H1 (cell line): ENCODE measurements around the gene C3orf52. TPM values are rescaled to one million over a fixed set of nuclear protein-coding genes. Genes with fewer than 3 reads are reported as not detected.

Source experiments
- CTCF ChIA-PET: fragments of 300-600 bp; sonication (Branson Sonifier 250); formaldehyde crosslinking; loops from one replicate; lab custom pipeline; 2021; ENCODE audit not compliant: partially characterized antibody; lab: Charles Lee
- POLR2A ChIA-PET: fragments of 300-600 bp; sonication (Branson Sonifier 250); formaldehyde crosslinking; loops from one replicate; lab custom pipeline; 2021; ENCODE audit warnings: inconsistent platforms; ENCODE audit not compliant: partially characterized antibody; lab: Charles Lee
- DNase-seq, 2 experiments: peaks; one replicate each; pipeline versions ENCODE4 v3.0.0 to v3.0.0-alpha.2; 2010 to 2022; ENCODE audit warnings: low spot score in 2 of 2, low read depth in 1 of 2, mixed read lengths in 1 of 2
- FAIRE-seq: peaks from 2 replicates; lab custom pipeline; 2011; peaks lifted over from hg19 to GRCh38; lab: Jason Lieb, UNC
- H2AFZ ChIP-seq: 2 replicates; pipeline ENCODE4 v1.8.1; 2012; ENCODE audit warnings: low read length, inconsistent platforms
- H2AK5ac ChIP-seq: 2 replicates; pipeline ENCODE4 v1.6.1; 2013; ENCODE audit warnings: low read depth, low read length
- H2BK120ac ChIP-seq: replicated peaks from 2 replicates; pipeline ENCODE3; 2013; ENCODE audit warnings: low read depth, low read length, inconsistent platforms
- H2BK12ac ChIP-seq: 2 replicates; pipeline ENCODE4 v1.6.1; 2013; ENCODE audit warnings: low read depth, low read length
- H2BK15ac ChIP-seq: 2 replicates; pipeline ENCODE4 v1.6.1; 2013; ENCODE audit warnings: low read length
- H2BK20ac ChIP-seq: 2 replicates; pipeline ENCODE4 v1.6.1; 2013; ENCODE audit warnings: low read length
- H2BK5ac ChIP-seq: 2 replicates; pipeline ENCODE4 v1.6.1; 2013; ENCODE audit warnings: low read depth, low read length
- H3K14ac ChIP-seq: 2 replicates; pipeline ENCODE4 v1.6.1; 2013; ENCODE audit warnings: inconsistent platforms; ENCODE audit not compliant: insufficient read length
- H3K18ac ChIP-seq: 2 replicates; pipeline ENCODE4 v1.6.1; 2013; ENCODE audit warnings: low read length; ENCODE audit errors: extremely low read depth
- H3K23ac ChIP-seq: 2 replicates; pipeline ENCODE4 v1.6.1; 2013; ENCODE audit warnings: inconsistent platforms; ENCODE audit not compliant: insufficient read length
- H3K23me2 ChIP-seq: 2 replicates; pipeline ENCODE4 v1.6.1; 2013; ENCODE audit warnings: low read depth, low read length
- H3K27ac ChIP-seq: 2 replicates; pipeline ENCODE4 v1.6.1; 2011; ENCODE audit warnings: low read depth, low read length, inconsistent platforms
- H3K27me3 ChIP-seq, 4 experiments: replicated peaks in 1 of 4; 1 replicate in 1 of 4; 2 replicates in 3 of 4; pipeline versions ENCODE4 v1.6.1 to v1.8.1; 2011 to 2013; ENCODE audit warnings: low read length in 3 of 4, mild to moderate bottlenecking in 3 of 4, inconsistent platforms in 2 of 4, mixed read lengths in 2 of 4, moderate library complexity in 1 of 4; ENCODE audit not compliant: control insufficient read depth in 3 of 4, insufficient read depth in 3 of 4; ENCODE audit errors: extremely low read depth in 1 of 4
- H3K36me3 ChIP-seq, 4 experiments: 2 replicates each; pipeline versions ENCODE4 v1.6.1 to v1.8.1; 2011 to 2013; ENCODE audit warnings: mild to moderate bottlenecking in 4 of 4, low read length in 3 of 4, moderate library complexity in 2 of 4, control low read depth in 1 of 4, inconsistent platforms in 1 of 4; ENCODE audit not compliant: insufficient read depth in 4 of 4, control insufficient read depth in 2 of 4
- H3K4ac ChIP-seq: replicated peaks from 2 replicates; pipeline ENCODE3; 2013; ENCODE audit warnings: low read length, low read depth, mixed read lengths, inconsistent platforms; ENCODE audit not compliant: insufficient read length
- H3K4me1 ChIP-seq, 4 experiments: replicated peaks in 1 of 4; 1 replicate in 1 of 4; 2 replicates in 3 of 4; pipeline versions ENCODE4 v1.6.1 to v1.8.1; 2011 to 2013; ENCODE audit warnings: low read length in 3 of 4, inconsistent platforms in 2 of 4, mixed read lengths in 1 of 4; ENCODE audit not compliant: insufficient read depth in 4 of 4, control insufficient read depth in 3 of 4
- H3K4me2 ChIP-seq, 2 experiments: 2 replicates each; pipeline versions ENCODE4 v1.6.1 to v1.8.1; 2011 to 2013; ENCODE audit warnings: low read depth in 2 of 2, low read length in 2 of 2, control low read depth in 1 of 2, inconsistent platforms in 1 of 2, mild to moderate bottlenecking in 1 of 2; ENCODE audit not compliant: insufficient read depth in 1 of 2
- H3K4me3 ChIP-seq, 4 experiments: fragments of 200-600, 300-600 bp in 1 of 4; sonication (generic), shearing (Covaris generic), sonication (Bioruptor Twin) in 1 of 4; 2 replicates each; pipeline versions ENCODE4 v1.5.1 to v1.8.1; 2011 to 2016; ENCODE audit warnings: low read length in 4 of 4, low read depth in 3 of 4, control low read depth in 2 of 4, inconsistent platforms in 2 of 4, mild to moderate bottlenecking in 2 of 4, mixed read lengths in 1 of 4, moderate library complexity in 1 of 4; ENCODE audit not compliant: insufficient read depth in 2 of 4; ENCODE audit errors: extremely low read depth in 1 of 4
- H3K56ac ChIP-seq: replicated peaks from 2 replicates; pipeline ENCODE3; 2013; ENCODE audit warnings: low read depth, mild to moderate bottlenecking, mixed read lengths, low read length, inconsistent platforms; ENCODE audit not compliant: insufficient read length
- H3K79me1 ChIP-seq: 2 replicates; pipeline ENCODE4 v1.6.1; 2013; ENCODE audit warnings: low read depth, low read length, control low read depth
- H3K79me2 ChIP-seq, 2 experiments: 2 replicates each; pipeline versions ENCODE4 v1.6.1 to v1.8.1; 2012 to 2013; ENCODE audit warnings: low read length in 2 of 2, mild to moderate bottlenecking in 2 of 2, inconsistent platforms in 1 of 2; ENCODE audit not compliant: insufficient read depth in 2 of 2, control insufficient read depth in 1 of 2
- H3K9ac ChIP-seq, 4 experiments: replicated peaks in 1 of 4; 1 replicate in 1 of 4; 2 replicates in 3 of 4; pipeline versions ENCODE4 v1.6.1 to v1.8.1; 2011 to 2013; ENCODE audit warnings: low read depth in 3 of 4, low read length in 3 of 4, control low read depth in 2 of 4, mild to moderate bottlenecking in 2 of 4, moderate library complexity in 2 of 4, inconsistent platforms in 1 of 4; ENCODE audit errors: extremely low read depth in 1 of 4
- H3K9me3 ChIP-seq, 2 experiments: 2 replicates each; pipeline versions ENCODE4 v1.6.1 to v1.8.1; 2012 to 2013; ENCODE audit warnings: mild to moderate bottlenecking in 2 of 2, moderate library complexity in 2 of 2, control low read depth in 1 of 2, inconsistent platforms in 1 of 2, low read depth in 1 of 2, low read length in 1 of 2, mixed read lengths in 1 of 2; ENCODE audit not compliant: insufficient read depth in 2 of 2
- H4K20me1 ChIP-seq, 2 experiments: replicated peaks in 1 of 2; 2 replicates each; pipeline versions ENCODE3 to v1.8.1; 2011 to 2013; ENCODE audit warnings: inconsistent platforms in 2 of 2, low read length in 2 of 2, mild to moderate bottlenecking in 1 of 2; ENCODE audit not compliant: insufficient read depth in 2 of 2, control insufficient read depth in 1 of 2
- H4K5ac ChIP-seq: 2 replicates; pipeline ENCODE4 v1.6.1; 2013; ENCODE audit warnings: low read length, low read depth, mixed read lengths, inconsistent platforms; ENCODE audit not compliant: insufficient read length
- H4K8ac ChIP-seq: 2 replicates; pipeline ENCODE4 v1.8.0; 2013; ENCODE audit warnings: mild to moderate bottlenecking, moderate library complexity, low read length, inconsistent platforms; ENCODE audit not compliant: insufficient read depth; ENCODE audit errors: extremely low read depth
- H4K91ac ChIP-seq: replicated peaks from 2 replicates; pipeline ENCODE3; 2013; ENCODE audit warnings: low read length, mixed read lengths, inconsistent platforms; ENCODE audit not compliant: insufficient read length
- BRCA1 ChIP-seq: IDR thresholded peaks from 2 replicates; pipeline ENCODE4 v1.6.1; 2012; ENCODE audit warnings: low read depth, low read length, improper control_type of control experiment
- CBX5 ChIP-seq: fragments of 300-800, 300-1000 bp; sonication (generic); IDR thresholded peaks from 2 replicates; pipeline ENCODE4 v1.7.1; 2016; ENCODE audit warnings: antibody characterized with exemption, low read length, low read depth
- EP300 ChIP-seq, 2 experiments: IDR thresholded peaks; 1 replicate in 1 of 2; 2 replicates in 1 of 2; pipeline ENCODE4 v1.6.1; 2011 to 2012; ENCODE audit warnings: low read depth in 2 of 2, low read length in 2 of 2, mild to moderate bottlenecking in 2 of 2, borderline replicate concordance in 1 of 2, inconsistent platforms in 1 of 2, moderate library complexity in 1 of 2
- HDAC6 ChIP-seq: IDR thresholded peaks from one replicate; pipeline ENCODE4 v1.7.1; 2012; ENCODE audit warnings: low read depth, mild to moderate bottlenecking, inconsistent platforms, low read length, moderate library complexity
- JUN ChIP-seq: IDR thresholded peaks from 2 replicates; pipeline ENCODE4 v1.6.1; 2011; ENCODE audit warnings: low read depth, mild to moderate bottlenecking, improper control_type of control experiment, low read length
- KDM1A ChIP-seq: fragments of 200-600, 300-600 bp; sonication (generic); IDR thresholded peaks from 2 replicates; pipeline ENCODE4 v1.7.1; 2016; ENCODE audit warnings: mild to moderate bottlenecking, low read length, borderline replicate concordance
- KDM4A ChIP-seq: IDR thresholded peaks from one replicate; pipeline ENCODE4 v1.7.1; 2012; ENCODE audit warnings: low read depth, mild to moderate bottlenecking, moderate library complexity, low read length, inconsistent platforms; ENCODE audit not compliant: severe bottlenecking
- SIN3A ChIP-seq, 2 experiments: IDR thresholded peaks in 1 of 2; conservative IDR thresholded peaks in 1 of 2; 2 replicates each; pipeline ENCODE4 v1.6.1; 2011 to 2012; ENCODE audit warnings: low read length in 2 of 2, improper control_type of control experiment in 1 of 2, low read depth in 1 of 2, mild to moderate bottlenecking in 1 of 2
- TAF7 ChIP-seq: optimal IDR thresholded peaks from 2 replicates; pipeline ENCODE3; 2011; ENCODE audit warnings: low read depth, mild to moderate bottlenecking, inconsistent platforms, low read length, moderate library complexity, borderline replicate concordance
- USF2 ChIP-seq: IDR thresholded peaks from 2 replicates; pipeline ENCODE4 v1.6.1; 2011; ENCODE audit warnings: low read length, improper control_type of control experiment
- ZNF274 ChIP-seq: IDR thresholded peaks from 2 replicates; pipeline ENCODE4 v1.7.0; 2012; ENCODE audit warnings: low read length, borderline replicate concordance; ENCODE audit errors: extremely low read depth
- WGBS, 2 experiments: shearing (Covaris generic) in 1 of 2; methylation state at CpG; one replicate each; pipeline versions ENCODE4 v1.1.6 to v1.1.7; 2013 to 2015; ENCODE audit warnings: low lambda C conversion rate in 2 of 2, mixed read lengths in 2 of 2, inconsistent platforms in 1 of 2, low coverage in 1 of 2, missing lambda C conversion rate in 1 of 2; ENCODE audit not compliant: insufficient replicate concordance in 2 of 2, insufficient coverage in 1 of 2, insufficient read length in 1 of 2; ENCODE audit errors: extremely low coverage in 1 of 2, missing lambda C conversion rate in 1 of 2; 5-methylcytosine and 5-hydroxymethylcytosine counted together
- polyA plus RNA-seq, 7 experiments: library from polyadenylated mRNA; depleted of rRNA in 3 of 7; stranded (reverse) in 5 of 7; unstranded in 2 of 7; fragments of >200 nt in 5 of 7; fragments of 200-250 nt in 2 of 7; gene quantifications; 1 replicate in 5 of 7; 2 replicates in 1 of 7; 4 replicates in 1 of 7; pipeline versions ENCODE4 v1.2.1 to v1.2.3, GENCODE V29; 2011 to 2013; ENCODE audit warnings: missing spikeins in 2 of 7, mixed read lengths in 2 of 7
- total RNA-seq: library from RNA; stranded (reverse); fragmentation: NEBNext Ultra II Directional; extraction: Animal tissue kit (Norgen Biotek cat#: 25700); gene quantifications from 2 replicates; pipeline ENCODE4 v1.2.1, GENCODE V29; 2021

C3orf52 gene
- total and polyA plus RNA-seq, 2 of the 8 experiments (the other 6 are each of a cell fraction or from before 2014, with no cell fraction given): 9.7 to 13.1 TPM

GRCh38 chr3:112132088-112132487 is 45.9 kb downstream of the C3orf52 start:
- no peak overlapping the region for H4K5ac ChIP-seq
- CTCF ChIA-PET: interaction anchor here (0.8 kb wide), 1 partner anchor 21 kb away, joined by 4 read pairs; no protein-coding TSS in a partner anchor
- H3K79me2 ChIP-seq: no peaks in the 10 kb centered on the region
- no peak for TF ChIP-seq HDAC6
- TF ChIP-seq KDM4A: no peak
- TF ChIP-seq JUN: no peak
- no peak for TF ChIP-seq BRCA1
- no peak for TF ChIP-seq TAF7
- TF ChIP-seq CBX5: no peak
- TF ChIP-seq SIN3A (conservative IDR thresholded peaks at IDR 0.05 in 1 of 2, IDR thresholded peaks at IDR 0.05 in 1 of 2; ENCODE audit: low read depth in 1 of 2, low read length in 2 of 2): no peak
- no peak for TF ChIP-seq EP300 (IDR thresholded peaks at IDR 0.05; ENCODE audit: borderline replicate concordance in 1 of 2, low read depth in 2 of 2, low read length in 2 of 2)
- no peak for TF ChIP-seq KDM1A
- no peak for TF ChIP-seq ZNF274
- TF ChIP-seq USF2: no peak
- TF ChIP-seq, all 59 proteins: peak for 0
- Histone ChIP-seq H2BK12ac (no peak overlapping the region), H3K23me2 (no peaks in the 10 kb centered on the region), H3K18ac (no peak overlapping the region), H3K4me2 (no peak overlapping the region), H2BK20ac (no peak overlapping the region), H2BK120ac (no peak overlapping the region), H3K4me3 (no peak overlapping the region), H3K4ac (no peak overlapping the region), H2BK5ac (no peak overlapping the region), H3K23ac (no peak overlapping the region), H4K8ac (no peak overlapping the region), H3K27me3 (no peaks in the 10 kb centered on the region), H2AFZ (no peak overlapping the region), H3K27ac (no peak overlapping the region), H4K91ac (no peak overlapping the region), H4K20me1 (no peaks in the 10 kb centered on the region), H3K9me3 (no peaks in the 10 kb centered on the region), H3K79me1 (no peaks in the 10 kb centered on the region), H3K14ac (no peak overlapping the region), H2BK15ac (no peak overlapping the region), H3K9ac (no peak overlapping the region), H2AK5ac (no peak overlapping the region), H3K36me3 (no peaks in the 10 kb centered on the region; a peak in 2 of 8 replicates), H3K4me1 (peaks cover 1 to 10% (median 3%) of the 10 kb centered on the region in 4 experiments; a peak in 4 of 7 replicates), H3K56ac (no peak overlapping the region)
- 100% methylated on average over 3 of the region's 3 CpGs; no CpG with 5 or more reads in 1 of the 2 experiments for WGBS, 2 experiments
- DNase-seq (no peak), FAIRE-seq (no peak)
- POLR2A ChIA-PET: no interaction called here
